Spinal cord (tissue), 10 donors: ENCODE measurements around the gene SLC25A20. TPM values are rescaled to one million over a fixed set of nuclear protein-coding genes. Genes with fewer than 3 reads are reported as not detected.

Experiments used
- DNase-seq, 6 donors: peaks; one replicate each; pipeline versions ENCODE4 v3.0.0 to v3.0.0-alpha.2; 2013 to 2015; ENCODE audit warnings: low spot score in 6 of 6, low read depth in 4 of 6
- H3K27ac ChIP-seq: one replicate; pipeline ENCODE4 v1.5.1; 2013; ENCODE audit warnings: low read depth, low read length, control low read depth
- H3K27me3 ChIP-seq: one replicate; pipeline ENCODE4 v1.6.1; 2013; ENCODE audit warnings: low read length; ENCODE audit not compliant: control insufficient read depth, insufficient read depth
- H3K36me3 ChIP-seq: one replicate; pipeline ENCODE4 v1.6.1; 2013; ENCODE audit warnings: low read length; ENCODE audit not compliant: control insufficient read depth, insufficient read depth
- H3K4me1 ChIP-seq: one replicate; pipeline ENCODE4 v1.6.1; 2013; ENCODE audit warnings: low read length; ENCODE audit not compliant: control insufficient read depth, insufficient read depth
- H3K4me3 ChIP-seq: one replicate; pipeline ENCODE4 v1.5.1; 2013; ENCODE audit warnings: low read depth, low read length, control low read depth
- H3K9me3 ChIP-seq: one replicate; pipeline ENCODE4 v1.6.1; 2013; ENCODE audit warnings: low read length; ENCODE audit not compliant: control insufficient read depth, insufficient read depth
- WGBS: methylation state at CpG from one replicate; pipeline ENCODE4 v1.1.5; 2013; ENCODE audit warnings: missing lambda C conversion rate; ENCODE audit not compliant: insufficient coverage; 5-methylcytosine and 5-hydroxymethylcytosine counted together
- polyA plus RNA-seq, 2 donors: library from polyadenylated mRNA; unstranded; fragments of 120-200 nt; gene quantifications; one replicate each; pipeline ENCODE4 v1.2.1, GENCODE V29; 2013; ENCODE audit not compliant: insufficient read length in 2 of 2
- total RNA-seq, 2 donors: library from RNA; depleted of rRNA in 1 of 2; stranded (reverse); fragments of 120-200 nt in 1 of 2; fragments of >200 nt in 1 of 2; gene quantifications; one replicate each; pipeline versions ENCODE4 v1.2.3 to v1.2.4, GENCODE V29; 2013 to 2014
- donor health status: healthy.

Gene SLC25A20
- total and polyA plus RNA-seq, 4 donors, result 21.1 to 23.6 (median 21.4) TPM

DNA sequence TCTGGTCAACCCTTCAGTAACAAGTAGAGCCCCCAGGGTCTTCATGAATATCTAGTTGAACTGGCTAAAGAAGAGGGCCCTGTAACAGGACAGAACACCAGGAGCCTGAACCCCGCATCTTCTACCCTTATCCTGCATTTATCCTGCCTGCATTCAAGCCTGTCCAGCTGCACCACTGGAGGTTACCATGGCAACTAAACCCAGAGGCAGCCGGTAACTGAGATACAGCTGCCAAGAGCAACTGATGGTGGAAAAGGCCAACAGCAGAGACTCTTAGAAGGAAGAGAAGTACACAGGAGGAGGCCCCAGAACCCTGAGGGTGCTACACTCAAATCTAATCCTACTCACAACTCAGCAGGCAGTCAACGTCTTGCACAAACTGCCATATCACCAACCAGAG lies 47.3 kb downstream of the SLC25A20 start:
- Histone ChIP-seq H3K27ac (peak overlapping the region; percentile 50), H3K4me3 (no peak overlapping the region), H3K27me3 (no peaks in the 10 kb centered on the region), H3K4me1 (peaks cover 36% of the 10 kb centered on the region), H3K9me3 (no peaks in the 10 kb centered on the region), H3K36me3 (no peaks in the 10 kb centered on the region)
- WGBS, result no CpG with 5 or more reads among the region's 3 CpGs
- DNase-seq, result peak in 5 of 6 donors; percentile 55 to 96 (median 69)

DNA sequence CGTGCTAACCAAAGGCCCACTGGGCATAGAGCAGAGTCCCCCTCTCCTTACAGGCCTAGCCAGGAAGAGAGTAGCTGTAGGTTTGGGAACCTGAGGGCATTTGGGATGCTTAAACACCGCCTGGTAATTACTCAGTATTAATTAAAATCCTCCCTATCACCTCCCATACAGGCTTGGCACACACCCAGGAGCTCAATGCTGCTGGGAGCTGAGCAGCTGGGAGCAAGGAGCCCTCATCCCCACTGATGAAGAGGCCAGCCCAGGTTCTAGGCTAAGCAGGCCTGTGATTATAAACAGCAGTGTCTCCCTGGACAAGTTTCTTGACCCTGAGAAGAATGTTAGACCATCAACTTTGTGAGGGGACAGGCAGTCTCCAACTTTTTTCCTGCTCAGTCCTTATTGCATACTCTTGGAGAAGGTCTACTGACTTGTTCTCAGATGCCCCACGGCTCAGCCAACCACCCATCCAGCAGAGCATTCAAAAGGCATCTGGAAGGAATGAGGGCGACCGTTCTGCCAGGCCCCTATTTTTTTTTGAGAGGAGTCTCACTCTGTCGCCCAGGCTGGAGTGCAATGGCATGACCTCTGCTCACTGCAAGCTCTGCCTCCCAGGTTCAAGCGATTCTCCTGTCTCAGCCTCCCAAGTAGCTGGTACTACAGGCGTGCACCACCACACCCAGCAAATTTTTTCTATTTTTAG lies 49.7 kb downstream of the SLC25A20 start:
- WGBS, result 91% methylated on average over 5 of the region's 8 CpGs
- Histone ChIP-seq H3K4me3 (no peak overlapping the region), H3K27me3 (no peaks in the 10 kb centered on the region), H3K36me3 (no peaks in the 10 kb centered on the region), H3K27ac (no peak overlapping the region), H3K4me1 (peaks cover 44% of the 10 kb centered on the region), H3K9me3 (no peaks in the 10 kb centered on the region)
- peak in 2 of 6 donors; percentile 3 to 21 for DNase-seq

GRCh38 chr3:48847504-48848423 lies 50.9 kb downstream of the SLC25A20 start, which contains the start of gene PRKAR2A:
Gene PRKAR2A, minus strand, starts transcription at chr3:48847874. Its CDS starts 278 bp downstream, at chr3:48847596.
- 3% methylated on average over 79 of the region's 81 CpGs for WGBS
- Histone ChIP-seq H3K36me3 (no peaks in the 10 kb centered on the region), H3K27ac (peak within 1 kb of the TSS; percentile 90), H3K27me3 (no peaks in the 10 kb centered on the region), H3K4me3 (peak within 1 kb of the TSS; percentile 73), H3K4me1 (peaks cover 44% of the 10 kb centered on the region), H3K9me3 (no peaks in the 10 kb centered on the region)
- peak; percentile 86 to 97 (median 90) for DNase-seq

DNA sequence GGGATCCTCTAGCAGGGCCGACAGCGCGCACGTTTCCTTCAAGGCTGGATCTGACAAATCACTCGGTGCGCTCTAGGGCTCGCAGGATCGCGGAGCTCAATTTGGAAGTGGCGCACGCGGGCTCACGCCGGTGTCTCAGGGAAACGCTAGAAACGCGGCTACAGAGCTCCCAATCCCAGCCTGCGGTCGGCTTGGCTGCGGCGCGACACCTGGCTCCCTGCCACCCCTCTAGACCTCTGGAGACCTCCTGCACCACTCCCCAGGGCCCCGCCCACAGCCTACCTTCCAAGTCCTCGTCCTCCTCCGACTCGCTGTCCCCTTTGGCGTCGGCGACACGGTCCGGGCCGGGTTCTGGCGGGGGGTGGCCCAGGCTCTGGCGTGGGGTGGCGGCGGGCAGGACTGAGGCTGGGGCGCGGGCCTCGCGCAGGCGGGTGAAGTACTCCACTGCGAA lies 51.6 kb downstream of the SLC25A20 start:
- Histone ChIP-seq H3K27ac (peak overlapping the region; percentile 90), H3K4me3 (peak overlapping the region; percentile 73), H3K4me1 (peaks cover 38% of the 10 kb centered on the region), H3K27me3 (no peaks in the 10 kb centered on the region), H3K9me3 (no peaks in the 10 kb centered on the region), H3K36me3 (no peaks in the 10 kb centered on the region)
- DNase-seq, result peak in 4 of 6 donors; percentile 29 to 85 (median 61)
- WGBS, result under 1% methylated on average over 42 of the region's 42 CpGs

DNA sequence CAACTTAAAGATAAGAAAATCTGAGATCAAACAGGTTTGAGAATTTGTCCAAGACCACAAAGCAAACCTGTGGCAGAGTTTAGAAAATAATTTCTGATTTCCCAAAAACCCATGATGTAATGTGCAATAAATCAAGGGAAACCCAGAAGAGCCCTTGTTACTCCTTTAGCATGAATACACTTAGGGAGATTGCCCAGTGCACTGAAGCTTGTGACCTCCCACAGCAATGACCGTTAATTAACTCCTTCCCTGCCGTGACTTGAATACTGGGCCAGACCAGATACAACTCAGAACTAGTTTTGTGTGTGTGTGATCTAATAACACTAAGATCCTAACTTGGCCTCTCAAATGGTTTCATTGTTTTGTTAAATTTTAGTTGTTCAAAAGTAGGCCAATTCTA lies 53.5 kb downstream of the SLC25A20 start:
- peaks cover 26% of the 10 kb centered on the region for H3K4me1 ChIP-seq
- H3K27me3 ChIP-seq, result no peaks in the 10 kb centered on the region
- H3K9me3 ChIP-seq, result no peaks in the 10 kb centered on the region
- H3K36me3 ChIP-seq, result no peaks in the 10 kb centered on the region
- no peak overlapping the region for H3K27ac ChIP-seq
- WGBS, result no CpG with 5 or more reads among the region's 2 CpGs
- peak in 1 of 6 donors; percentile 26 for DNase-seq
- no peak overlapping the region for H3K4me3 ChIP-seq

DNA sequence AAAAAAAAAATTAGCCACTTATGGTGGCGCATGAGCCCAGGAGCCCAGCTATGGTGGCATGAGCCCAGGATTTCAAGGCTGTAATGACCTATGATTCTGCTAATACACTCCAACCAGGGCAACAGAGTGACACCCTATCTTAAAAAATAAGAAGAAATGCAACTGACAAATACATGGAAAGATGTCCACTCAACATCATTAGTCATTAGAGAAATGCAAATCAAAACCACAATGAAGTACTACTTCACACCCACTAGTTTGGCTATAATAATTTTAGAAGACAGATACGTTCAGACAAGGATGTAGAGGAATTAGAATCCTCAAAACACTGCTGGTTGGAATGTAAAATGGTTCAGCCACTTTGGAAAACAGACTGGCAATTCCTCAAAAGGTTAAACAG lies 61.5 kb downstream of the SLC25A20 start:
- H3K9me3 ChIP-seq, result no peaks in the 10 kb centered on the region
- H3K36me3 ChIP-seq, result peaks cover 20% of the 10 kb centered on the region
- H3K27ac ChIP-seq, result no peak overlapping the region
- WGBS, result 83% methylated on average over 1 of the region's 2 CpGs
- no peaks in the 10 kb centered on the region for H3K4me1 ChIP-seq
- H3K4me3 ChIP-seq, result no peak overlapping the region
- H3K27me3 ChIP-seq, result no peaks in the 10 kb centered on the region
- no peak for DNase-seq

DNA sequence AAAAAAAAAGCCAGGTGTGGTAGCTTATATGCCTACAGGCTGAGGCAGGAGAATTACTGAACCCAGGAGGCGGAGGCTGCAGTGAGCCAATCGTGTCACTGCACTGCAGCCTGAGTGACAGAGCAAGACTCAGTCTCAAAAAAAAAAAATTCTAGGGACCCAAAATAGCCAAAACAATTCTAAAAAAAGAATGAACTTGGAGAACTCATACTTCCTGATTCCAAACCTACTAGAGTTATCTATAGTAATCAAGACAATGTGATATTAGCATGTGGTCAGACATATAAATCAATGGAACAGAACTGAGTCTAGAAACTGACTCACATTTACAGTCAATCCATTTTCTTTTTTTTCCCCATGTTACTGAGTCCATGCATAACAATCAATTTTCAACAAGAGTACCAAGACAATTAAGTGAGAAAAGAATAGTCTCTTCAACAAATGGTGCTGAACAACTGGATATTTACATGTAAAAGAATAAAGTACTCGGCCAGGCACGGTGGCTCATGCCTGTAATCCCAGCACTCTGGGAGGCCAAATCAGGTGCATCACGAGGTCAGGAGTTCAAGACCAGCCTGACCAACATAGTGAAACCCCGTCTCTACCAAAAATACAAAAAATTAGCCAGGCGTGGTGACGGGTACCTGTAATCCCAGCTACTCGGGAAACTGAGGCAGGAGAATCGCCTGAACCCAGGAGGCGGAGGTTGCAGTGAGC lies 62.9 kb downstream of the SLC25A20 start:
- DNase-seq, result no peak
- H3K9me3 ChIP-seq, result no peaks in the 10 kb centered on the region
- peaks cover 20% of the 10 kb centered on the region for H3K36me3 ChIP-seq
- no peak overlapping the region for H3K27ac ChIP-seq
- WGBS, result 100% methylated on average over 2 of the region's 11 CpGs
- H3K4me1 ChIP-seq, result no peaks in the 10 kb centered on the region
- no peak overlapping the region for H3K4me3 ChIP-seq
- H3K27me3 ChIP-seq, result no peaks in the 10 kb centered on the region

DNA sequence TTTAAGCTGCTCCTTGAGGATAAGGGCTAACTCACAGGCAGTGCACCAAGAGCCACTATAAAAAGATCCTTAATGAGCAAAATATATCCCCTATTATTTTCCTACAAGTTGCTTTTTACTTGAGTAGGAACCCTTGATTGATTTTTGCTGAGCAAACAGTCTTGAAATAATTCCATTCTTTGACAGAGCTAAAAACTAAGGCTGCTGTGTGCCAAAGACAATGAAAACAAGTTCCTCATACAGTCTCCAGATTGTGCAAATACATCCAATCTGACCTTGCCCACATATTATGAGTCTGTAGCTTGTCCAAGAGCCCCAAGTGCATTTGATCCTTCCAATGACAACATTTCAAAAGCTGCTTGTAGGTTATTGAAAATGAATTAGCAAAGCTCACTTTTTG lies 66.0 kb downstream of the SLC25A20 start:
- no peak overlapping the region for H3K27ac ChIP-seq
- no peaks in the 10 kb centered on the region for H3K27me3 ChIP-seq
- DNase-seq, result no peak
- no peaks in the 10 kb centered on the region for H3K9me3 ChIP-seq
- peaks cover 8% of the 10 kb centered on the region for H3K36me3 ChIP-seq
- no peaks in the 10 kb centered on the region for H3K4me1 ChIP-seq
- no peak overlapping the region for H3K4me3 ChIP-seq

GRCh38 chr3:48830715-48831114 lies 68.0 kb downstream of the SLC25A20 start:
- Histone ChIP-seq H3K36me3 (peaks cover 8% of the 10 kb centered on the region), H3K4me3 (no peak overlapping the region), H3K9me3 (no peaks in the 10 kb centered on the region), H3K27me3 (no peaks in the 10 kb centered on the region), H3K27ac (no peak overlapping the region), H3K4me1 (no peaks in the 10 kb centered on the region)
- 68% methylated on average over 3 of the region's 6 CpGs for WGBS
- no peak for DNase-seq
